Mesothelial cell of epicardium (in vitro differentiated cells): ENCODE measurements around the gene ADA. TPM values are rescaled to one million over a fixed set of nuclear protein-coding genes. Genes with fewer than 3 reads are reported as not detected.

Source experiments
- DNase-seq, 2 experiments: peaks; one replicate each; pipeline ENCODE4 v3.0.0; 2021; ENCODE audit warnings: low spot score in 2 of 2; ENCODE audit not compliant: unreplicated experiment in 2 of 2
- H3K27ac Mint-ChIP-seq: 2 replicates; pipeline ENCODE4 v1.8.0; 2021; ENCODE audit warnings: mixed read lengths
- H3K27me3 Mint-ChIP-seq: 2 replicates; pipeline ENCODE4 v1.8.0; 2021; ENCODE audit warnings: low read depth, mixed read lengths
- H3K36me3 Mint-ChIP-seq: 2 replicates; pipeline ENCODE4 v1.8.0; 2021; ENCODE audit warnings: mixed read lengths
- H3K4me1 Mint-ChIP-seq: 2 replicates; pipeline ENCODE4 v1.8.0; 2021; ENCODE audit warnings: mixed read lengths
- H3K4me3 Mint-ChIP-seq: 2 replicates; pipeline ENCODE4 v1.8.0; 2021; ENCODE audit warnings: mild to moderate bottlenecking, moderate library complexity, mixed read lengths
- H3K9me3 Mint-ChIP-seq: 2 replicates; pipeline ENCODE4 v1.8.0; 2021; ENCODE audit warnings: mixed read lengths
- total RNA-seq: library from RNA; stranded (reverse); gene quantifications from 3 replicates; pipeline ENCODE4 v1.2.1, GENCODE V29; 2021
- TF ChIP-seq, protein P1 (sequence below): fragments of 200-600 bp; sonication (generic); IDR thresholded peaks from one replicate; pipeline ENCODE4 v1.5.0; 2021; ENCODE audit warnings: antibody characterized with exemption; ENCODE audit not compliant: unreplicated experiment

The ADA gene
- total RNA-seq, 1 donor from 2014 or later = 21.7 TPM

DNA sequence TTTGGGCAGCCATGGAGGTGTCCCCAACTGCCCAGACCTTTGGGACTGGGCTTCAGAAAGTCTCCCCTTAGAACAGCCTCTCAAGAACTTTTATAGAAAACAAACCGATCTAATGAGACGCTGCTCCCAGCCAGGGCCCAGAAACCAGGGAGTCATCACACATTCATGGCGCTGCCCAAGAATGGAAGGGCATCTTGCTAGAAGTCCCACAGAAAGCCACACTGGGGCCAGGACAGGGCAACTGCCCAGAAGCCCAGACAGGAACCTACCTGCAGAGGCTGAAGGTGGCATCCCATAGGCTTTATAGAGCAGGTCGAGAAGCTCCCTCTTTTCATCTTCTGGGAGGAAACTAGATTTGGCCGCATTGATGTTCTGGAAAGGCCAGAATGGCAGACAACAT lies 31.5 kb downstream of the ADA start:
- no peaks in the 10 kb centered on the region for H3K27me3 Mint-ChIP-seq
- no peak overlapping the region for H3K27ac Mint-ChIP-seq
- TF ChIP-seq, protein P1, sequence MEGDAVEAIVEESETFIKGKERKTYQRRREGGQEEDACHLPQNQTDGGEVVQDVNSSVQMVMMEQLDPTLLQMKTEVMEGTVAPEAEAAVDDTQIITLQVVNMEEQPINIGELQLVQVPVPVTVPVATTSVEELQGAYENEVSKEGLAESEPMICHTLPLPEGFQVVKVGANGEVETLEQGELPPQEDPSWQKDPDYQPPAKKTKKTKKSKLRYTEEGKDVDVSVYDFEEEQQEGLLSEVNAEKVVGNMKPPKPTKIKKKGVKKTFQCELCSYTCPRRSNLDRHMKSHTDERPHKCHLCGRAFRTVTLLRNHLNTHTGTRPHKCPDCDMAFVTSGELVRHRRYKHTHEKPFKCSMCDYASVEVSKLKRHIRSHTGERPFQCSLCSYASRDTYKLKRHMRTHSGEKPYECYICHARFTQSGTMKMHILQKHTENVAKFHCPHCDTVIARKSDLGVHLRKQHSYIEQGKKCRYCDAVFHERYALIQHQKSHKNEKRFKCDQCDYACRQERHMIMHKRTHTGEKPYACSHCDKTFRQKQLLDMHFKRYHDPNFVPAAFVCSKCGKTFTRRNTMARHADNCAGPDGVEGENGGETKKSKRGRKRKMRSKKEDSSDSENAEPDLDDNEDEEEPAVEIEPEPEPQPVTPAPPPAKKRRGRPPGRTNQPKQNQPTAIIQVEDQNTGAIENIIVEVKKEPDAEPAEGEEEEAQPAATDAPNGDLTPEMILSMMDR = no peak
- no peak for DNase-seq
- H3K4me3 Mint-ChIP-seq = no peak overlapping the region
- no peaks in the 10 kb centered on the region for H3K4me1 Mint-ChIP-seq
- H3K9me3 Mint-ChIP-seq = no peaks in the 10 kb centered on the region
- H3K36me3 Mint-ChIP-seq = peaks cover 70% of the 10 kb centered on the region

DNA sequence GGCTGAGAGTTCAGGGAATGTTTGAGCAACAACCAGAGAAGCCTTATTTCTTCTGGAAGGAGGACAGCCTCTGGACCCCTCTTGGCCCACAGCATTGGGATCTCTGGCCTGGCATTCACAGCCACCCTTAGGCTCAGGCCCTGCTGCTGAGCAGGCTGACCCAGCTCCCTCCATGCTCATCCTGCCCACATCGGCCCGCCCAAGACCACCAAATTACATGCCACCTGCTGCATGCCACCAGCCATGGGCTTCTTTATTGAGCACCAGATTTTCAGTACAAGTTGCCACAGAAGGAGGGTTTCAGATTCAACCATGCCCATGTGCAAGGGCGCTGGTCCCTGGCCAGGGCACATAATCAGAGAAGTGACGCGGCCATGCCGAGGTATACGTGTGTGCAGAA lies 32.2 kb downstream of the ADA start:
- no peak for DNase-seq
- TF ChIP-seq, protein P1 = no peak
- Mint-ChIP-seq H3K9me3 (no peaks in the 10 kb centered on the region), H3K4me1 (no peaks in the 10 kb centered on the region), H3K27ac (no peak overlapping the region), H3K4me3 (no peak overlapping the region), H3K27me3 (no peaks in the 10 kb centered on the region), H3K36me3 (peaks cover 64% of the 10 kb centered on the region)

DNA sequence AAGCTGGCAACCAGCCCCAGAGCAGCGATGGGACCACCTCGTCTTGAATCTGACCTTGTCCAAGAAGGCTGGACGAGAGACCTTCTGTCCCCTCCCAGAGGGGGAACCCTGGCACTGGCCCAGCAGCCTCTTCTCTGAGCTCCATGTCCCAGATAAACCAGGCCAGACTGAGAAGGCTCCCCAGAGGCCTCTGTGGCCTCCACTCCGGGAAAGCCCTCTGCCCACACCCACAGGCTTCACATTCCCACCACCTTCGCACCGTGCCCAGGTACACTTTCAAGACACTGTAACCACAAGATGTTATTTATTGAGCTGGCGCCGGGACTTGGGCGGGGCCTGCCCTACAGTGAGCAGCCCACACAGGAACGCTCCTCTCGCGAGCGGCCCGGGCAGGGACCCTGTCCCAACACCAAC lies 33.2 kb downstream of the ADA start:
- no peaks in the 10 kb centered on the region for H3K4me1 Mint-ChIP-seq
- H3K27ac Mint-ChIP-seq = no peak overlapping the region
- TF ChIP-seq, protein P1 = no peak
- no peaks in the 10 kb centered on the region for H3K27me3 Mint-ChIP-seq
- no peak for DNase-seq
- no peaks in the 10 kb centered on the region for H3K9me3 Mint-ChIP-seq
- H3K4me3 Mint-ChIP-seq = no peak overlapping the region
- H3K36me3 Mint-ChIP-seq = peaks cover 68% of the 10 kb centered on the region

DNA sequence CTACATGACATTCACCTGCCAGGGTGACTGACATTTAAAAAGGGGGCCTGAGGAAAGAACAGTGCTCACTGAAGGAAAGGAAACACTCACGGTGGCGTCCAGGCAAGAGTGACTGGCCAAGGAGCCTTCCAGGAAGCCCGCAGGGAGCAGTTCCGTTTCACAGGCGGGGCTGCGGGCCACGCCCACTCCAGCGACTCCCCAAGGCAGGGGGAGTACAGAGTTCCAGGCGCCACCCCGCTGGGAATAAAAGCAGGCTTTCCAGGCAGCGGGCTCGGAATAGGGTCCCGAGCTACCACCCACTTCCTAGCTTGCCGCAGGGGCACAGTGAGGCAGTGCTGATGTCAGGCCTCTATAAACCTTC lies 34.9 kb downstream of the ADA start:
- TF ChIP-seq, protein P1 = no peak
- Mint-ChIP-seq H3K4me3 (no peak overlapping the region), H3K36me3 (peaks cover 55% of the 10 kb centered on the region), H3K27me3 (no peaks in the 10 kb centered on the region), H3K27ac (no peak overlapping the region), H3K9me3 (no peaks in the 10 kb centered on the region), H3K4me1 (no peaks in the 10 kb centered on the region)
- no peak for DNase-seq

DNA sequence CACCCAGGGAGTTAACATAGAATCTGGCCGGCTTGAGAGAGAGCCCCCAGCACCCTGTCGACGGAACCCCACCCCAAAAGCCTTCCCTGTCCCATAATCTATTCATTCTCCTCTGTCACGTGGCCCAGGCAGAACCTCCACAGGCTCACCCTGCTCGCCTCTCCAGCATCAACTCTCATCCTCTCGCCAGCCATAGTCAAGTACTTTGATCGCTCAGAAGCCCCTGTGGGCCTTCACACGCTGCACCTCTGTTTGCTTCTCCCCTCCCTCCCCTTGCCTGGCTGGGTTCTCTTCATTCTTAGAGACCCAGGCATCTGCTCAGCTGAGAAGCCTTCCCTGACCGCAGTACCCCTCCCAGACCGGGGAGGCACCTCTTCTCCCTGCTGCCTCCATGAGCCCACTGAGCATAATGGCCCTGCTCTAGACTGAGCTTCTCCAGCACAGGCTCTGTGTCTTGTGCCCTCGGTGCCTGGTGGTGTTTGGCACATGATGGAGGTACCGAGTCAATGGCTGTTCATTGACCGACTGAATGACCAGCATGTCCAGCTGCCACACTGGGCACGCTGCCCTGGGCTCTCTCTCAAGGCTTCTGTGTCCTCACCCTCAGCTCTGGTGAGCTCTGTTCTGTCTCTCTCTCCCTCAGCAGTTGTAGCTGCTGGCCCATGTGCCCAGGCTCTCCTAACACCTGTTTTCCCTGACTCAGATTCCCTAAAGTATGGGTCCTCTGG lies 35.5 kb downstream of the ADA start:
- no peak overlapping the region for H3K27ac Mint-ChIP-seq
- peaks cover 50% of the 10 kb centered on the region for H3K36me3 Mint-ChIP-seq
- no peaks in the 10 kb centered on the region for H3K27me3 Mint-ChIP-seq
- H3K4me3 Mint-ChIP-seq = no peak overlapping the region
- TF ChIP-seq, protein P1 = no peak
- no peaks in the 10 kb centered on the region for H3K9me3 Mint-ChIP-seq
- no peaks in the 10 kb centered on the region for H3K4me1 Mint-ChIP-seq
- DNase-seq = no peak
